ENCODE results near the gene PYDC2. TPM values are rescaled to one million over a fixed set of nuclear protein-coding genes. Genes with fewer than 3 reads are reported as not detected.
"Not testable (repeated sequence)": the region's sequence is repeated elsewhere in the genome, so short reads cannot be mapped to it uniquely, and the experiment has no call there.

The PYDC2 gene
- total RNA-seq, 5 donors from 2014 or later (not counting 1 experiment from before 2014, with no cell fraction given), result not detected

GRCh38 chr3:191483994-191484393 lies 23.0 kb downstream of the PYDC2 start:
- POLR2A ChIA-PET; H3K9me3 ChIP-seq; H3K27ac ChIP-seq (ENCODE audit: low read length); H3K36me3 Mint-ChIP-seq; DNase-seq; ATAC-seq (replicated peaks in 1 of 4); H3K36me3 ChIP-seq (ENCODE audit: control insufficient read depth in 2 of 2, extremely low read depth in 1 of 2, insufficient read depth in 1 of 2, low read length in 1 of 2); CTCF ChIA-PET; H3K4me1 ChIP-seq (ENCODE audit: control insufficient read depth in 1 of 2, extremely low read depth in 1 of 2, insufficient read depth in 2 of 2, low read length in 2 of 2); H3K27me3 Mint-ChIP-seq; H3K4me3 Mint-ChIP-seq; H3K4me1 Mint-ChIP-seq; H3K27ac Mint-ChIP-seq; H3K4me3 ChIP-seq (ENCODE audit: control insufficient read depth in 1 of 2, extremely low read depth in 1 of 2, low read length in 1 of 2); H3K27me3 ChIP-seq (replicated peaks in 1 of 2; ENCODE audit: control insufficient read depth in 2 of 2, extremely low read depth in 1 of 2, insufficient read depth in 2 of 2, low read length in 1 of 2): not testable (repeated sequence)
- H3K9me3 Mint-ChIP-seq, result peaks cover 9 to 11% (median 11%) of the 10 kb centered on the region in 3 donors
- 80% methylated on average over 1 of the region's 2 CpGs for WGBS (ENCODE audit: insufficient coverage)

GRCh38 chr3:191484461-191484860 lies 23.5 kb downstream of the PYDC2 start:
- no peak for ATAC-seq (replicated peaks in 1 of 4)
- WGBS (ENCODE audit: insufficient coverage), result 76% methylated on average over 2 of the region's 3 CpGs

GRCh38 chr3:191492601-191493000 lies 31.6 kb downstream of the PYDC2 start:
- no peak for ATAC-seq (replicated peaks in 1 of 4)
- H3K27me3 ChIP-seq (replicated peaks in 1 of 2; ENCODE audit: control insufficient read depth in 2 of 2, extremely low read depth in 1 of 2, insufficient read depth in 2 of 2, low read length in 1 of 2), result no peaks in the 10 kb centered on the region
- H3K4me3 ChIP-seq (ENCODE audit: control insufficient read depth in 1 of 2, extremely low read depth in 1 of 2, low read length in 1 of 2), result no peak overlapping the region
- no peak overlapping the region for H3K27ac ChIP-seq (ENCODE audit: low read length)
- H3K36me3 ChIP-seq (ENCODE audit: control insufficient read depth in 2 of 2, extremely low read depth in 1 of 2, insufficient read depth in 1 of 2, low read length in 1 of 2), result no peaks in the 10 kb centered on the region
- Mint-ChIP-seq H3K4me1 (no peaks in the 10 kb centered on the region), H3K27ac (no peak overlapping the region), H3K9me3 (peaks cover 0 to 3% (median 0%) of the 10 kb centered on the region in 3 donors), H3K36me3 (no peaks in the 10 kb centered on the region), H3K4me3 (no peak overlapping the region), H3K27me3 (no peaks in the 10 kb centered on the region)
- H3K9me3 ChIP-seq, result no peaks in the 10 kb centered on the region
- no CpG with 5 or more reads among the region's 1 CpG for WGBS (ENCODE audit: insufficient coverage)
- H3K4me1 ChIP-seq (ENCODE audit: control insufficient read depth in 1 of 2, extremely low read depth in 1 of 2, insufficient read depth in 2 of 2, low read length in 2 of 2), result no peaks in the 10 kb centered on the region
- no peak for DNase-seq
- ChIA-PET CTCF (no interaction called here), POLR2A (no interaction called here)

More at GRCh38 chr3:191484461-191484860, 23.5 kb downstream of the PYDC2 start:
- Mint-ChIP-seq H3K27me3 (no peaks in the 10 kb centered on the region), H3K27ac (no peak overlapping the region), H3K4me3 (no peak overlapping the region), H3K9me3 (peaks cover 9 to 11% (median 11%) of the 10 kb centered on the region in 3 donors), H3K36me3 (no peaks in the 10 kb centered on the region), H3K4me1 (no peaks in the 10 kb centered on the region)
- H3K4me1 ChIP-seq (ENCODE audit: control insufficient read depth in 1 of 2, extremely low read depth in 1 of 2, insufficient read depth in 2 of 2, low read length in 2 of 2), result no peaks in the 10 kb centered on the region
- ChIA-PET POLR2A (no interaction called here), CTCF (no interaction called here)
- H3K27me3 ChIP-seq (replicated peaks in 1 of 2; ENCODE audit: control insufficient read depth in 2 of 2, extremely low read depth in 1 of 2, insufficient read depth in 2 of 2, low read length in 1 of 2), result no peaks in the 10 kb centered on the region
- no peak overlapping the region for H3K4me3 ChIP-seq (ENCODE audit: control insufficient read depth in 1 of 2, extremely low read depth in 1 of 2, low read length in 1 of 2)
- no peaks in the 10 kb centered on the region for H3K36me3 ChIP-seq (ENCODE audit: control insufficient read depth in 2 of 2, extremely low read depth in 1 of 2, insufficient read depth in 1 of 2, low read length in 1 of 2)
- H3K9me3 ChIP-seq, result no peaks in the 10 kb centered on the region
- H3K27ac ChIP-seq (ENCODE audit: low read length), result no peak overlapping the region
- DNase-seq, result no peak

- Histone ChIP-seq H3K27me3 (replicated peaks in 1 of 2; ENCODE audit: control insufficient read depth in 2 of 2, extremely low read depth in 1 of 2, insufficient read depth in 2 of 2, low read length in 1 of 2) (no peaks in the 10 kb centered on the region), H3K9me3 (no peaks in the 10 kb centered on the region), H3K27ac (ENCODE audit: low read length) (no peak overlapping the region), H3K4me3 (ENCODE audit: control insufficient read depth in 1 of 2, extremely low read depth in 1 of 2, low read length in 1 of 2) (no peak overlapping the region), H3K4me1 (ENCODE audit: control insufficient read depth in 1 of 2, extremely low read depth in 1 of 2, insufficient read depth in 2 of 2, low read length in 2 of 2) (no peaks in the 10 kb centered on the region), H3K36me3 (ENCODE audit: control insufficient read depth in 2 of 2, extremely low read depth in 1 of 2, insufficient read depth in 1 of 2, low read length in 1 of 2) (no peaks in the 10 kb centered on the region)
- Mint-ChIP-seq H3K27ac (no peak overlapping the region), H3K36me3 (no peaks in the 10 kb centered on the region), H3K9me3 (peaks cover 0 to 3% (median 0%) of the 10 kb centered on the region in 3 donors), H3K27me3 (no peaks in the 10 kb centered on the region), H3K4me3 (no peak overlapping the region), H3K4me1 (no peaks in the 10 kb centered on the region)
- DNase-seq (no peak), ATAC-seq (replicated peaks in 1 of 4) (no peak)
- CTCF ChIA-PET, result no interaction called here
- POLR2A ChIA-PET, result no interaction called here
Observed at GRCh38 chr3:191493336-191493735, 32.4 kb downstream of the PYDC2 start.

- Histone ChIP-seq H3K36me3 (ENCODE audit: control insufficient read depth in 2 of 2, extremely low read depth in 1 of 2, insufficient read depth in 1 of 2, low read length in 1 of 2) (no peaks in the 10 kb centered on the region), H3K4me1 (ENCODE audit: control insufficient read depth in 1 of 2, extremely low read depth in 1 of 2, insufficient read depth in 2 of 2, low read length in 2 of 2) (no peaks in the 10 kb centered on the region), H3K9me3 (no peaks in the 10 kb centered on the region), H3K27me3 (replicated peaks in 1 of 2; ENCODE audit: control insufficient read depth in 2 of 2, extremely low read depth in 1 of 2, insufficient read depth in 2 of 2, low read length in 1 of 2) (no peaks in the 10 kb centered on the region), H3K27ac (ENCODE audit: low read length) (no peak overlapping the region), H3K4me3 (ENCODE audit: control insufficient read depth in 1 of 2, extremely low read depth in 1 of 2, low read length in 1 of 2) (no peak overlapping the region)
- H3K36me3 Mint-ChIP-seq, result no peaks in the 10 kb centered on the region
- CTCF ChIA-PET, result no interaction called here
- POLR2A ChIA-PET, result no interaction called here
- peaks cover 0 to 3% (median 0%) of the 10 kb centered on the region in 3 donors for H3K9me3 Mint-ChIP-seq
- H3K27me3 Mint-ChIP-seq, result peaks cover 0 to 2% of the 10 kb centered on the region in 2 donors
- ATAC-seq (replicated peaks in 1 of 4) (no peak), DNase-seq (no peak)
- no peak overlapping the region for H3K4me3 Mint-ChIP-seq
- H3K27ac Mint-ChIP-seq, result no peak overlapping the region
- no peaks in the 10 kb centered on the region for H3K4me1 Mint-ChIP-seq
- 54% methylated on average over 13 of the region's 20 CpGs for WGBS (ENCODE audit: insufficient coverage)
Observed at GRCh38 chr3:191499307-191500080, 38.5 kb downstream of the PYDC2 start.

- no CpG with 5 or more reads among the region's 5 CpGs for WGBS (ENCODE audit: insufficient coverage)
- H3K4me3 ChIP-seq (ENCODE audit: control insufficient read depth in 1 of 2, extremely low read depth in 1 of 2, low read length in 1 of 2), result no peak overlapping the region
- ATAC-seq (replicated peaks in 1 of 4), result no peak
- no peak for DNase-seq
- CTCF ChIA-PET, result no interaction called here
- H3K4me1 ChIP-seq (ENCODE audit: control insufficient read depth in 1 of 2, extremely low read depth in 1 of 2, insufficient read depth in 2 of 2, low read length in 2 of 2), result no peaks in the 10 kb centered on the region
- Mint-ChIP-seq H3K9me3 (peaks cover 0 to 3% (median 0%) of the 10 kb centered on the region in 3 donors), H3K27ac (no peak overlapping the region), H3K36me3 (no peaks in the 10 kb centered on the region), H3K4me3 (no peak overlapping the region), H3K4me1 (no peaks in the 10 kb centered on the region), H3K27me3 (peaks cover 0 to 2% of the 10 kb centered on the region in 2 donors)
- no peak overlapping the region for H3K27ac ChIP-seq (ENCODE audit: low read length)
- H3K9me3 ChIP-seq, result no peaks in the 10 kb centered on the region
- H3K36me3 ChIP-seq (ENCODE audit: control insufficient read depth in 2 of 2, extremely low read depth in 1 of 2, insufficient read depth in 1 of 2, low read length in 1 of 2), result no peaks in the 10 kb centered on the region
- POLR2A ChIA-PET, result no interaction called here
- H3K27me3 ChIP-seq (replicated peaks in 1 of 2; ENCODE audit: control insufficient read depth in 2 of 2, extremely low read depth in 1 of 2, insufficient read depth in 2 of 2, low read length in 1 of 2), result no peaks in the 10 kb centered on the region
Observed at GRCh38 chr3:191500892-191501291, 39.9 kb downstream of the PYDC2 start.

- ChIA-PET CTCF (no interaction called here), POLR2A (no interaction called here)
- no peak for DNase-seq
- 89% methylated on average over 1 of the region's 3 CpGs for WGBS (ENCODE audit: insufficient coverage)
- Histone ChIP-seq H3K9me3 (no peaks in the 10 kb centered on the region), H3K4me1 (ENCODE audit: control insufficient read depth in 1 of 2, extremely low read depth in 1 of 2, insufficient read depth in 2 of 2, low read length in 2 of 2) (no peaks in the 10 kb centered on the region), H3K27ac (ENCODE audit: low read length) (no peak overlapping the region), H3K4me3 (ENCODE audit: control insufficient read depth in 1 of 2, extremely low read depth in 1 of 2, low read length in 1 of 2) (no peak overlapping the region), H3K36me3 (ENCODE audit: control insufficient read depth in 2 of 2, extremely low read depth in 1 of 2, insufficient read depth in 1 of 2, low read length in 1 of 2) (no peaks in the 10 kb centered on the region), H3K27me3 (replicated peaks in 1 of 2; ENCODE audit: control insufficient read depth in 2 of 2, extremely low read depth in 1 of 2, insufficient read depth in 2 of 2, low read length in 1 of 2) (no peaks in the 10 kb centered on the region)
- Mint-ChIP-seq H3K9me3 (no peaks in the 10 kb centered on the region), H3K27me3 (peaks cover 0 to 2% of the 10 kb centered on the region in 2 donors), H3K4me3 (no peak overlapping the region), H3K27ac (no peak overlapping the region), H3K36me3 (no peaks in the 10 kb centered on the region), H3K4me1 (no peaks in the 10 kb centered on the region)
- no peak for ATAC-seq (replicated peaks in 1 of 4)
Observed at GRCh38 chr3:191502583-191502982, 41.6 kb downstream of the PYDC2 start.
